GM11168 (cell line): Measurements from ENCODE around the gene MICB.
"Not testable (repeated sequence)": the region's sequence is repeated elsewhere in the genome, so short reads cannot be mapped to it uniquely, and the experiment has no call there.

Experiments used
- in situ Hi-C: fragments of 300-500 bp; cut with MboI; formaldehyde crosslinking; loops from one replicate; pipeline ENCODE4 v1.12.0; 2022; ENCODE audit warnings: low sequenced_read_pairs; ENCODE audit not compliant: unreplicated experiment

MICB gene

DNA sequence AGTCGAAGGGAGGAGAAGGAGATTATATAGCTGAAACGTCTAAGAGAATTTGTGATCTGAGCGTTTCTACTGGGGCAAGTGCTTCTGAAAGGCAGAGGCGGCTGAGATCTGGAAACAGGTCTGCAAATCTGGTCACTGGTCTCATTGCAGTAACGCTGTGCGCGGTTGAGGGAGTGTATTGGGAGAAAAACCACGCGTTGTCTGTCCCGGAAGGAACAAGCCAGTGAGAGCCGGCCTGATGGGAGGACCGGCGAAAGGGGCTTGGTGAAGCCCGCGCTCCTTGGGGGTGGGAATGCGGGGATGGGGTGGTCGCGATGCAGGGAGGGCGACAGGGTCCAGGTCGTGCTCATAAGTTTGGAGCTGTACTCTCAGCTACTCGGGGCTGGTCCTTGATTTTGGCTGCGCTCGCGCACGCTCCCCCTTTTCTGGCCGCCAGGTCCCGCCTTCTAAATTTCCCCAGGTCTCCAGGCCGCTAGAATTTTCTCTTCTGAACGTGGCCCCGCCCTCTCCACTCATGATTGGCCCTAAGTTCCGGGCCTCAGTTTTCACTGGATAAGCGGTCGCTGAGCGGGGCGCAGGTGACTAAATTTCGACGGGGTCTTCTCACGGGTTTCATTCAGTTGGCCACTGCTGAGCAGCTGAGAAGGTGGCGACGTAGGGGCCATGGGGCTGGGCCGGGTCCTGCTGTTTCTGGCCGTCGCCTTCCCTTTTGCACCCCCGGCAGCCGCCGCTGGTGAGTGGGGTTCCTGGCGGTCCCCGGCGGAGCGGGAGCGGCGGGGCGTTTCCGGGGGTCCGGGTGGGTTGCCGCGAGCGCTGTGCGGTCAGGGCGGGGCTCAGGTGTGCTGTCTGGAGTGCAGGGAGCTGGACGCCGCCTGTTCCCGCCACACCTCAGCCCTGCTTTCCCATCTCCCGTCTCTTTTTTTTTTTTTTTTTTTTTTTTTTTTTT, at the start of gene MICB:
Gene MICB, plus strand, starts transcription at position 615 of the 946 bp plus-strand sequence. Its CDS starts 49 bp downstream, at position 664.
- in situ Hi-C loops: no loop called here

DNA sequence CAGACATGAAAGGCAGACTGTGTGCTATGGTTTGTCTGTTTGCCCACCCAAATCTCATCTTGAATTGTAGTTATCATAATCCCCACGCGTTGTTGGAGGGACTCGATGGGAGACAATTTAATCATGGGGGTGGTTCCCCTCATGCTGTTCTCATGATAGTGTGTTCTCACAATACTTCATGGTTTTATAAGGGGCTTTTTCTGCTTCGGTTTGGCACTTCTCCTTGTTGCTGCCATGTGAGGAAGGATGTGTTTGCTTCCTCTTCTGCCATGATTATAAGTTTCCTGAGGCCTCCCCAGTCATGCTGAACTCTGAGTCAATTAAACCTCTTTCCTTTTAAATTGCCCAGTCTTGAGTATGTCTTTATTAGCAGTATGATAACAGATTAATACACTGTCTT, 47.2 kb upstream of the MICB start:
- in situ Hi-C loops: no loop called here

DNA sequence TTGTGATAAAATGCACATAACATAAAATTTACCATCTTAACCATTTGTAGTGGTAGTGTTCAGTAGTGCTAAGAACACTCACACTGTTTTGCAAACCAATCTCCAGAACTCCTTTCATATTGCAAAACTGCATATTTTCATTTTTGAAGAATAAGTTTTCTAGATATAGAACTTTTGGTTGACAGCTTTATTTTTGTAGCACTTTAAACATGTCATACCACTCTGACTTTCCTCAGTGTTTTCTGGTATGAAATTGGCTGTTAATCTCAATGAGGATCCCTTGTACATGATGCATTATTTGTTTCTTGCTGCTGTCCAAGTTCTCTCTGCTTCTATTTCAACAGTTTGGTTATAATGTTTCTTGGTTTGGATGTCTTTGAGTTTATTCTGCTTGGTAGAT, 45.1 kb upstream of the MICB start:
- in situ Hi-C loops: no loop called here

DNA sequence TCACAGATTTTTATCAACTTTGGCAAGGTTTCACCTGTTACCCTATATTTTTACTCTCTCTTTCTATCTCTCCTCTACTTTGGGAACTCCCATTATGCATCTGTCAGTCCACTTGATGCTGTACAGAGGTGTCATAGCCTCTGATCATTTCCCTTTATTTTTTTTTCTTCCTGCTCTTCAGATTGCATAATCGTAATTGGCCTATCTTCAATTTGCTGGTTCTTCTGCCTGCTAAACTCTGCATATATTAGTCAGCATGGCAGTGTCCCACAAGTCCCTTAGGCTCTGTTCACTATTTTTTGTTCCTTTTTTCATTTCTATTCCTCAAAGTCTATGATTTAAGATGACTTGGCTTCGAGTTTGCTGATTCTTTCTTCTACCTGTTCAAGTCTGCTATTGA, 44.7 kb upstream of the MICB start:
- in situ Hi-C loops: no loop called here

DNA sequence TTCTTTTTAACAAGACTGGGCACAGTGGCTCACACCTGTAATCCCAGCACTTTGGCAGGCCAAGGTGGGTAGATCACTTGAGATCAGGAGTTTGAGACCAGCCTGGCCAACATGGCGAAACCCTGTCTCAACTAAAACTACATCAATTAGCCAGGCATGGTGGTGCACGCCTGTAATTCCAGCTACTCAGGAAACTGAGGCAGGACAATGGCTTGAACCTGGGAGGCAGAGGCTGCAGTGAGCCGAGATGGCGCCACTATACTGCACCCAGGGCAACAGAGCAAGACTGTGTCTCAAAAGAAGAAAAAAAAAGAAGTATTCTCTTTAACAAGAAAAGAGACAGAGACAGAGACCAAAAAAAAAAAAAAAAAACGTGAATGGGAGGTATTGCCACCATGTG, 38.1 kb upstream of the MICB start:
- in situ Hi-C loops: not testable (repeated sequence)

DNA sequence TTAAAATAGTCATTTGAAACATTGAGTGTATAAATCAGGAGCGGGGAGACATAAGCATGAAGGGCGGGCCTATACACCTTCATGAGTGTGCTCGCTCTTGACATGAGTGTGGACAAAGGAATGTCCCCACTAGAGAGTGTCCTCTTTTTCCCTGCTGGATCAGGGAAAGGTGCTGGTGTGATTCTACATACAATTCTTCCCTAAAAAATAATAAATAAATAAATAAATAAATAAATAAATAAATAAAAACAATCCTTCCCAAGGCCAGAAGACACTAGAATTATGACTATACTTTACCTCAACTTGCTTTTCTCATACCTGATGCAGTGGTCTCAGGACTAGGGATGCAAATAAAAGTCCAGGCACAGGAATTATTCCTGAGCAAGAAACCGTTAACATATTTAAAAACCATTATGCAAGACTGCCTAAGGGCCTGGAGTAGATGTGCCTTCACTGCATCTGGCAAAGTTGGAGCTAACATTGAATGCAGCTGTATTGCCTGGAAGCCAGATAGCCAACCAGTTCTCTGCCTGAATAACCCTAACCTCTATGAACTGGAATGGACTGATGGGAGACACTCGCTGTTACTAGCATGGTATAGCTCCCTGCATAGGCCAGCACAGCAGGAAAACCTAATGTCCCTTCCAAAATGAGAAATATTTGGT, 37.5 kb upstream of the MICB start:
- in situ Hi-C loops: no loop called here

DNA sequence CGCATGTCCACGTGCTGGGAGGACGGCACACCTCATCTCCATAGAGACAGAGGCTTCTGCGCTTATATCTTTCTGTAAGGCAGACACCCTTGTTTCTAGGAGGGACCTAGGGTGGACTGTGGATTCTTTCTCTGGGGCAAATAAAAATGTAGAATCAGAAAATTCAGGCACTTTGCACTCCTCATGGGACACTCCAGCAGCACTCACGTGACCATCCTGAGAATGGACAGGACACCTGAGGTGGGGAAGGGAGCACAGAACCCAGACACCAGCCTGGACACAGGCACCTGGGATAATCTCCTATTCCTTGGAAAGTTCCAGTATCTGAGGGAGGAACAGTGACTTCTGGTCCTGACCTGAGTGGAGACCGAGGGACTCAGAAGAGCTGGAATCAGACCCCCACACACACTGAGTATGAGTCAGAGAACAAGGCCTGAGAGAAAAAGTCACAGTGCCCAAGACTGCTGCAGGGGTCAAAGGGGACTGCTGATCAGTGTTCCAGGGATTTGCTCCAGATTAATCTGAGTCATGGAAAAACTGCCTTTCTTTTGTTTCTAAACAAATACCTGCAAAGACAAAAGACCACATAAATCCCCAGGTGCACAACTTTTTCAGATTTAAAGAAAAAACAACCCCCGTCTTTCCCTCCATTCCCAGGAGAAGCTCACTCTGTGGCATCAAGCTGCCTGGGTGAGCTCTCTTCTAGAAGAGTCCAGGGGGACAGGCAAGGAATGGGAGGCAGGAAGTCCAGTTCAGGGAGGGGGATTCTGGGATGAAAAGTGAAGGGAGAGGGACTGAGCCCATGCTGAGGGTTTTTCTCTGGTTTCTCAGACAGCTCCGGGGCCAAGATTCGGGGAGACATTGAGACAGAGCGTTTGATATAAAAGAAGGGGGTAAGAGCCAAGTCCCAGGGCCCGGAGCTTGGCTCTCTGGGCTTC, 35.6 kb upstream of the MICB start:
- in situ Hi-C loops: no loop called here

DNA sequence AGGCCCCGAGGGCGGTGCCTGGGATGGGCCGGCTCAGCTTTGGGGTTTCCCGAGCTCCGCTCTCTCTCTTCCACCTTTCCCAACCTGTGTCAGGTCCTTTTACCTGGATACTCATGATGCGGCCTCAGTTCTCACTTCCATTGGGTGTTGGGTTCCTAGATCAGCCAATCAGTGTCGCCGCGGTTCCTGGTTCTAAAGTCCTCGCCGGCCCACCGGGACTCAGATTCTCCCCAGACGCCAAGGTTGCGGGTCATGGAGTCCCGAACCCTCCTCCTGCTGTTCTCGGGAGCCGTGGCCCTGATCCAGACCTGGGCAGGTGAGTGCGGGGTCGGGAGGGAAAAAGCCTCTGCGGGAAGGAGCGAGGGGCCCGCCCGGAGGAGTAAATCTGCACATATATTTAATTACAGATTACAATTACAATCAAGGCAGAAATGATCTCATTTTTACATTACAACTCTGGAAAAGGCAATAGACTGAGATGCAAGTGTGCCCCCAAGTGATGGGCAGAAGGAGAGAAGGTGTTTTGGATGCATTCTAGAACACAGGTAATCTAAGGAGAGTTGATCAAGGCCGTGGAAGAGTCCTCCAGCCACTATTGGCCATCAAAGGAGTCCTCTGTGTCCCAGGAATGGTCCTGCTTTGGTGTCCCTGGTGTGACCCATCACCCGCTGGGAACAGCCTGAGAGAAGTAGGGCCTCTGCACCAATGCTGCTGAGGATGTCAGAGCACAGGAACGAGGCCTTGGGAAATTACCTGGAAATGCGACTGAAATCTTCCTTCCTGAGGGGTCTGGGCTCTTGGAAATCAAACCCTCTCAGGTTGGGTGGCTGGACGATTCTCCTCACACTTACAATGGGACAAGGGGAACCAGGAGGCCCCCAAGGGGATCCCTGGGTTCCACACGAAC, 34.7 kb upstream of the MICB start:
- in situ Hi-C loops: no loop called here

DNA sequence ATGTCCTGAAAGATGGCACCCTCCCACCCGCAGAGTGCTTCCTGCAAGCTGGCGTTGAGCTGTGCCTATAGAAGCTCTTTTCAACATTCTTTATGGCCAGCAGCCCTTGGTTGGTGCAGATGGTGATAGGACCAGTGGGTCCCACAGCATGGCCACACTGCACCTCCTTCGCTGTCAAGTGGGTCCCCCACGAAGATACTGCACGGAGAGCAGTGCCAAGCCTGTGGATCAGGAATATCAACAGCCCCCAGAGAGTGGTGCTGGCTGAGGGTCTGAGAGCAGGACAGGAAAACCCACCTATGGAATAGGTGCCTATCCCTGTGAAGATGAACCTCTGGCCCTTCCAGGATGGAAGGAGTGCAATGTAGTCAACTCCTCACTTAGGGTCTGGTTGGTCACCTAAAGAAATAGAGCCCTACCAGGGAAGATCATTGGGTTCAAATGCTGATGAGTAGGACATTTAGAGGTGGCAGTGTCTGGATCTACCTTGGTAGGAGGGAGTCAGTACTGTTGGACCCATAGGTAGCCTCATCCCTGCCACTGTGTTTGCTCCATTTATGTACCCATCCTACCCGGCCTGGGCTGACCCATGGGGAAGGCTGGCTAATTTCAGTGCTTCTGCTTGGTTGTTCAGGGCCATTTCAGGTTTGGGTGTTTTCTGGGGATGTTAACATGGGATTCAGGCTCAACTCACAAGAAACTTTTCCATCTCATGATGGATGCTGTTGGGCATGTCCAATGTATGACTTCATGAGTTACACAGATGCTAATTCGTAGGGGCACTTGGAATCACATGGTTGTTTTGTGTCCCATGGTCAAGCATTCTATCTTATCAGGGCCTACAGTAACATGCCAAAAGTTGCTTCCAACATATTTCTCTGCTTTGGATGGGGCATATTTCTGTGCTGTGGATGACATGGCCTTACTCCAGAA, 33.4 kb upstream of the MICB start:
- in situ Hi-C loops: no loop called here

DNA sequence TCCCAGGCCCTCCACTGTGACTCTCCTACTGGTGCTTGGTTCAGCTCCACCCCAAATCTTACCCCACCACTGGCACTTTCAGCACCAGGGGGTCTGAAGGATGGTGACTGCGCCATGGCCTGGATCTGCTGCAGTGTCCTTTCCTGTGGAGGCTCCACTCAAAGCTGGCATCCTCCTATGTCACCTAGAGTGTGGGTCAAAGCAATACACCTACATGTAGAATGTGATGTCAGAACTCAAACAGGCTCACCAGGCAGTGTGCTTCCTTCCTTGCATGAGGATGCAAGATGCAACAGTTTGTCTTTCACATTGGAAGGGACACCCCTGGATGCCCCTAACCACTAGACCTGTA, 32.8 kb upstream of the MICB start:
- in situ Hi-C loops: no loop called here

DNA sequence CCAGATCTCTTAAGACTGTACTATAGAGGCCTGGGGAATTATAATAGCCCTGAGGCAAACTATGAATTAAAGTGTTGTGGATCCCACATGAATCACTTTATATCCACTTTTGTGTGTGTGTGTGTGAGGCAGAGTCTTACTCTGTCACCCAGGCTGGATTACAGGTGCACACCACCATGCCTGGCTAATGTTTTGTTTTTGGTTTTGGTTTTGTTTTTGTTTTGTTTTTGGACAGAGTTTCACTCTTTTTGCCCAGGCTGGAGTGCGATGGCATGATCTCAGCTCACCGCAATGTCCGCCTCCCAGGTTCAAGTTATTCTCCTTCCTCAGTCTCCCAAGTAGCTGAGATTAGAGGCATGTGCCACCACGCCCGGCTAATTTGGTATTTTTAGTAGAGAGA, 32.2 kb upstream of the MICB start:
- in situ Hi-C loops: no loop called here

DNA sequence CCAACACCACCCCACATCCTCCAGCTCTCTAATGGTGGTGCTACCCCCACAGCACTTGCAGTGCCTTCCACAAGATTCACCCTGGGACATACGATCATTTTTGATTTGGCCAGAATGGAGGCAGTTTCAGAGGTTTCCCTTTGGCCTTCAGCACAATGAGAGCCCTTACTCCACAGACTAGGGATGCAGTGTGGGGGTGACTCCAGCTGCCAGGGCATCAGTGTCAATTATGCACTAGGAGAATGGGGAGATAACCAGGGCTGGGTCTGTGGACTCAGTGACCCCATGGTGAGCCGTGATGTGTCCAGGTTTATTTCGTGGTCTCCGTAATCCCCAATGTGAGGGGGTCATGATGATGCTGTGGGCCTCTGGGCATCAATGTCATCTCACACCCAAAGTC, 31.5 kb upstream of the MICB start:
- in situ Hi-C loops: no loop called here

DNA sequence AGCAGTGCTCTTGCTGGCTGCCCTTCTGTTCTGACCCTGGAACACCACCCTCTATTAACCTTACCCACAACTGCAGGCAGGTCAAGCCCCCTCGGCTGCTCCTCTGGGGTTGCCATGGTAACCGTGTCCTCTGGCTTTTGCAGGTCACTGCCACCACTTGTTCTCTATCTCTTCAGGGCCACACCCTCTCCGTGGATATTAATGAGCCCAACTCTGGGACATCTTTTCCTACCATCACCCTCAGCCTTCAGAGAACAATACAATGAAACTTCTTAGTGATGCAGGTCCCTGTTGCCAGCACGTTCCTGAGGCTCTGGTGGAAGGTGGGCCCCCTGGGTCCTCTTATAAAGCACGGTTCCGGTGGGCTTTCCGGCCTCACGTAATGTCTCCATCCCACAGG, 30.8 kb upstream of the MICB start:
- in situ Hi-C loops: no loop called here

DNA sequence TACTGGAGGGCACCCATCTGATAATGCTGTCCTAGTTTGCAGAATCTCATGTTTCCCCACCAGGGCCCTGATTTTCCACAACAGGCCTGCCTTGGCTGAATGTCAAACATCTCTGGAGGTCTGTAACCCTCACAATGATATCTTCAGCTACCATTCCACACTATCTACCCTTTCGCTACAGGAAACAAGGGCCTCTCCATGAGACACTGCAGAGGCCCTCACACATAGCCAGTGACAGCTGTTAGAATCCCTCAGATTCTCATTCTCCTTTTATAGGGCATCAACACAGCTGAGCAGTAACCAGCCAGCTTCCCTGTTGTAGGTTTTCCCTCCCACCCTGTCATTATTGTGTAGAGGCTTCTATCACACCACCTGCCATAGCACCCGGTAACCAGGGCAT, 29.6 kb upstream of the MICB start:
- in situ Hi-C loops: no loop called here

DNA sequence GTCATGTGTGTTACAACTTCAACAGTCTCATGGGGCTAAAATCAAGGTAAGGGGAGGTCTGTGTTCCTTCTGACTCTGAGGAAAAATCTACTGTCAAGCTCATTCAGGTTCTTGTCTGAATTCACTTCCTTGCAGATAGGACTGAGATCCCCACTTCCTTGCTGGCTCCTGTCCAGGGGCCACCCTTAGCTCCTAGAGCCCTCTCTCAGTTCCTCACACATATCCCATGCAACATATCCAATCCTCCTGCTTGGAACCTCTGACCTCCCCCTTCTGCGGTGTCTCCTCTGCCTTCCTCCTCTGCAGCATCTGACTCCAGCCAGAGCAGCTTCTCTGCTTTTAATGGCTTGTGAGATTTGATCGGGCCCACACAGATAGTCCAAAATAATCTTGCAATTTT, 27.1 kb upstream of the MICB start:
- in situ Hi-C loops: no loop called here

DNA sequence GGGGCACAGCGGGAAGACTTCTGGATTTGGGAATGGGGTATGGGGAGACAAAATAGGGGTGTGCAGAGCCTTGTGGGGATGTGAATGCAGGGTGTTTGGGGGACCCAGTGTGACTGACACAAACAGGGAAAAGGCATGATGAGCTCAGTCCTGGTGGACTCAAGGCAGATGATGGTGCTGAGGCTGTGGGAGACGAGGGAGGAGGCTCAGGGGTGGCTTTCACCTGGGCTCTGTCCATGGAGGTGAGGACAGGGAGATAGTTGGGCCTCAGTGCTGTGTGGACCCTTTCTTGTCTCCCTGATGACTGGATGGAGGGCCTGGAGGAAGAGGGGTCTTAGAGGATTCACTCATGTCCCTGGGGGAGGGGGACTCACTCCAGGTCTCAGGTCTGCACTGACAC, 26.2 kb upstream of the MICB start:
- in situ Hi-C loops: no loop called here

DNA sequence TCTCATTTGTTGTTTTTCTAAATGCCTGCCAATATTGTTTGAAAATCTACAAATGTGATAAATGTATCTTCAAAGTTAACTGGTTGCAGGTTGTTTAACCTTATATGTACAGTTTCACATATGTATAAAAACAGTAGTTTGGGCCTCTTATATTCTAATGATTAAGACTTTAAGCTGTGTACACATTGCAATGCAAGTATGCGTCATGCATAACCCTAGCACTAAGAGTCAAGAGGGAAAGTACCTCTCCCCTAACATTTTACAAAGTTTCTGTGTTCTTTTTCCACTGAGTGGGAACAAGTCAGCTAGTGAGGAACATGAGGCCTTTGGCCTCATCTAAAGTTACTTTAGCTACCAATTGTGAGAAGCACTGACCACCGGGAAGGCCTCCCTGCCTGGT, 25.7 kb upstream of the MICB start:
- in situ Hi-C loops: no loop called here

DNA sequence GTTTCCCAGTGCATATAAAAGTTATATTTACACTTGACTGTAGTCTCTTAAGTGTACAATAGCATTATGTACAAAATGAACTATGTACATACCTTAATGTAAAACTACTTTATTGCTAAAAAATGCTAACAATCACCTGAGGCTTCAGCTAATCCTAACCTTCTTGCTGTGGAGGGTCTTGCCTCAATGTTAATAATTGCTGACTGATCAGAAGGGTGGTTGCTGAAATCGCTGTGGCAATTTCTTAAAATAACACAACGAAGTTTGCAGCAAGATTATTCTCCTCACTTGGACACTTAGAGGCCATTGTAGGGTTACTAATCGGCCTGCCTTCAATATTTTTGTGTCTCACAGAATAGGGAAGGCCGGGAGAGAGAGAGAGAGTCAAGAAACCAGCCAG, 24.7 kb upstream of the MICB start:
- in situ Hi-C loops: no loop called here
